ENCODE measurements around the gene CAMTA1. TPM values are rescaled to one million over a fixed set of nuclear protein-coding genes. Genes with fewer than 3 reads are reported as not detected.

The CAMTA1 gene
- total RNA-seq, 1 experiment from 2014 or later: 82.2 TPM

DNA sequence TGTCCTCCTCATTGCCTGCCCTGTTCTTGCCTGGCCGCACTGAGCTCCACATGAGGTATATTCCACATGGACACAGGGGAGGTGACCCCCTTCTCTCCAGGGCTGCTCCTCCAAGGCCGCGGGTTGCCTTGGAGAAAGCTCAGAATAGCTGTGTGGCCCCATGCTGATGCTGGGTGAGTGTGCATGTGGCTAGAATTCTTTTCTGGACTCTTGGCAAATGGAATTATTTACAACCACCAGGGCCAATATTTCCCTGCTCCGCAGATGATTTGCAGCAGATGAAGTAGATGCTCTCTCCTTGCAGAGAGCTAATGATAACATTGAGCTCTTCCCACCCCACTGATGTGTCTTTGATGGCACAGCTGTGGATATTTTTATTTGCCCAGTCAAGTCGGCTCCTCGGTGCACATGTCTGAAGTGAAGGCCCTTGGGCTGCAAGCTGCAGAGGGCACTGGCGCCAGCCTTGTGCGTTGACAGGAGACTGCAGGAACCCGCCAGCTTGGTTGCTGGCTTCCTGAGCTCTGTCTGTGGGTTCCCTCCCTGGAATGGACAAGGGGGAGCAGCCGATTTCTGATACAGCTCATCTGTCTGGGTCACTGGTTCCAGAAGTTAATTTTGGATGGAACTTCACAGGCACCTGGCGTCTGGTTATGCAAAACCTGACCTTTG is 581.2 kb downstream of the CAMTA1 start:
- POLR2A ChIA-PET: no interaction called here
- Histone ChIP-seq H3K4me1 (ENCODE audit: control insufficient read depth, insufficient read depth, low read length) (no peaks in the 10 kb centered on the region), H3K27me3 (ENCODE audit: control insufficient read depth, insufficient read depth, low read length) (no peaks in the 10 kb centered on the region), H3K36me3 (ENCODE audit: control insufficient read depth, insufficient read depth, low read length) (no peaks in the 10 kb centered on the region), H3K27ac (ENCODE audit: low read length) (no peak overlapping the region), H3K4me3 (ENCODE audit: low read depth in 2 of 2, low read length in 2 of 2) (no peak overlapping the region), H3K9me3 (ENCODE audit: control insufficient read depth, insufficient read depth, low read depth, low read length) (no peaks in the 10 kb centered on the region)
- no peak for ATAC-seq
- CTCF ChIA-PET: no interaction called here
- in situ Hi-C loops (cut with HindIII; ENCODE audit: low pct_unique_long_range_greater_than_20kb, low sequenced_read_pairs) (no loop called here), intact Hi-C loops (cut with micrococcal nuclease; ENCODE audit: unreplicated experiment) (no loop called here)
- no peak for DNase-seq (ENCODE audit: low read depth, low spot score)
- TF ChIP-seq TCF7L2 (IDR thresholded peaks at IDR 0.05; ENCODE audit: low read depth, low read length) (no peak), SIN3A (IDR thresholded peaks at IDR 0.05; ENCODE audit: borderline replicate concordance, insufficient read depth, low read depth, low read length) (no peak), POLR2AphosphoS5 (IDR thresholded peaks at IDR 0.05; ENCODE audit: low read depth, low read length) (no peak)
- TF ChIP-seq, protein P1, sequence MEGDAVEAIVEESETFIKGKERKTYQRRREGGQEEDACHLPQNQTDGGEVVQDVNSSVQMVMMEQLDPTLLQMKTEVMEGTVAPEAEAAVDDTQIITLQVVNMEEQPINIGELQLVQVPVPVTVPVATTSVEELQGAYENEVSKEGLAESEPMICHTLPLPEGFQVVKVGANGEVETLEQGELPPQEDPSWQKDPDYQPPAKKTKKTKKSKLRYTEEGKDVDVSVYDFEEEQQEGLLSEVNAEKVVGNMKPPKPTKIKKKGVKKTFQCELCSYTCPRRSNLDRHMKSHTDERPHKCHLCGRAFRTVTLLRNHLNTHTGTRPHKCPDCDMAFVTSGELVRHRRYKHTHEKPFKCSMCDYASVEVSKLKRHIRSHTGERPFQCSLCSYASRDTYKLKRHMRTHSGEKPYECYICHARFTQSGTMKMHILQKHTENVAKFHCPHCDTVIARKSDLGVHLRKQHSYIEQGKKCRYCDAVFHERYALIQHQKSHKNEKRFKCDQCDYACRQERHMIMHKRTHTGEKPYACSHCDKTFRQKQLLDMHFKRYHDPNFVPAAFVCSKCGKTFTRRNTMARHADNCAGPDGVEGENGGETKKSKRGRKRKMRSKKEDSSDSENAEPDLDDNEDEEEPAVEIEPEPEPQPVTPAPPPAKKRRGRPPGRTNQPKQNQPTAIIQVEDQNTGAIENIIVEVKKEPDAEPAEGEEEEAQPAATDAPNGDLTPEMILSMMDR (IDR thresholded peaks at IDR 0.05): no peak
- TF ChIP-seq, protein P2, sequence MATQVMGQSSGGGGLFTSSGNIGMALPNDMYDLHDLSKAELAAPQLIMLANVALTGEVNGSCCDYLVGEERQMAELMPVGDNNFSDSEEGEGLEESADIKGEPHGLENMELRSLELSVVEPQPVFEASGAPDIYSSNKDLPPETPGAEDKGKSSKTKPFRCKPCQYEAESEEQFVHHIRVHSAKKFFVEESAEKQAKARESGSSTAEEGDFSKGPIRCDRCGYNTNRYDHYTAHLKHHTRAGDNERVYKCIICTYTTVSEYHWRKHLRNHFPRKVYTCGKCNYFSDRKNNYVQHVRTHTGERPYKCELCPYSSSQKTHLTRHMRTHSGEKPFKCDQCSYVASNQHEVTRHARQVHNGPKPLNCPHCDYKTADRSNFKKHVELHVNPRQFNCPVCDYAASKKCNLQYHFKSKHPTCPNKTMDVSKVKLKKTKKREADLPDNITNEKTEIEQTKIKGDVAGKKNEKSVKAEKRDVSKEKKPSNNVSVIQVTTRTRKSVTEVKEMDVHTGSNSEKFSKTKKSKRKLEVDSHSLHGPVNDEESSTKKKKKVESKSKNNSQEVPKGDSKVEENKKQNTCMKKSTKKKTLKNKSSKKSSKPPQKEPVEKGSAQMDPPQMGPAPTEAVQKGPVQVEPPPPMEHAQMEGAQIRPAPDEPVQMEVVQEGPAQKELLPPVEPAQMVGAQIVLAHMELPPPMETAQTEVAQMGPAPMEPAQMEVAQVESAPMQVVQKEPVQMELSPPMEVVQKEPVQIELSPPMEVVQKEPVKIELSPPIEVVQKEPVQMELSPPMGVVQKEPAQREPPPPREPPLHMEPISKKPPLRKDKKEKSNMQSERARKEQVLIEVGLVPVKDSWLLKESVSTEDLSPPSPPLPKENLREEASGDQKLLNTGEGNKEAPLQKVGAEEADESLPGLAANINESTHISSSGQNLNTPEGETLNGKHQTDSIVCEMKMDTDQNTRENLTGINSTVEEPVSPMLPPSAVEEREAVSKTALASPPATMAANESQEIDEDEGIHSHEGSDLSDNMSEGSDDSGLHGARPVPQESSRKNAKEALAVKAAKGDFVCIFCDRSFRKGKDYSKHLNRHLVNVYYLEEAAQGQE (IDR thresholded peaks at IDR 0.05; ENCODE audit: insufficient read depth in 1 of 2, low read depth in 2 of 2, low read length in 1 of 2): no peak
- BruUV-seq (replicated peaks): no TSS peak

DNA sequence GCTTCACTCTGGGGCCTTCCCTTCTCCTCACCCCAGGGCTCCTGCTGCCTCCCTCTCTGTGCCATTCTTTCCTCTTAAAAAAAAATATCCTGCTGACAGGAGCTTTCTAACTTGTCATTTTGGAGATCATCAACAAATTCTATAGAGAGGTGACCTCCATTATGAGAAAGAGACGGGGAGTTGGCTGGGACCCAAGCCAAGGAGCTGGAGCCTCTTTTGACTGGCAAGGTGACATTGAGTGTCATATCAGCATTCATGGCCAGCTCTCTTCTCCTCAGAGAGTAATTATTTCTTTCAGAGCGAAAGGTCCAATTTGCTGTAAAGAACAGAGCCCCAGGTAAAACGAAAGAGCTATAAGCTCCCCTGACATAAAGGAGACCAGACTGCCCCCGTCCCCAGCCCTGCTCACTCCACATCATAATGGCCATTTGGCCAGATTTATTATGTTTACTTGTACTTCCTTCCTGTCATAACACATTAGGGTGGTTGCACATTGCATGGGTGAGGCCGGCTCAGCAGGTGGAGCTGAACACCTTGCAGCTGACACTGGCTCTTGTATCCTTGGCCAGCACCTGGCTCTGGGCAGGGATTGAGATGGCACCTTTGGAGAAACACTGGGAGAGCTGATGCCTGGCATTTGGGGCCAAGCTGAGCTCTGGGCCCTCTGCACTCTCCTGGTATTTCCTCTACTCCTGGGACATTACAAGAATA is 581.9 kb downstream of the CAMTA1 start:
- BruUV-seq (replicated peaks): no TSS peak

More for the DNA sequence above, 581.9 kb downstream of the CAMTA1 start:
- Histone ChIP-seq H3K27ac (ENCODE audit: low read length) (no peak overlapping the region), H3K4me1 (ENCODE audit: control insufficient read depth, insufficient read depth, low read length) (no peaks in the 10 kb centered on the region), H3K27me3 (ENCODE audit: control insufficient read depth, insufficient read depth, low read length) (no peaks in the 10 kb centered on the region), H3K36me3 (ENCODE audit: control insufficient read depth, insufficient read depth, low read length) (no peaks in the 10 kb centered on the region), H3K9me3 (ENCODE audit: control insufficient read depth, insufficient read depth, low read depth, low read length) (no peaks in the 10 kb centered on the region), H3K4me3 (ENCODE audit: low read depth in 2 of 2, low read length in 2 of 2) (no peak overlapping the region)
- in situ Hi-C loops (cut with HindIII; ENCODE audit: low pct_unique_long_range_greater_than_20kb, low sequenced_read_pairs) (no loop called here), intact Hi-C loops (cut with micrococcal nuclease; ENCODE audit: unreplicated experiment) (no loop called here)
- CTCF ChIA-PET: no interaction called here
- TF ChIP-seq, protein P2 (IDR thresholded peaks at IDR 0.05; ENCODE audit: insufficient read depth in 1 of 2, low read depth in 2 of 2, low read length in 1 of 2): no peak
- TF ChIP-seq, protein P1 (IDR thresholded peaks at IDR 0.05): no peak
- TF ChIP-seq TCF7L2 (IDR thresholded peaks at IDR 0.05; ENCODE audit: low read depth, low read length) (no peak), POLR2AphosphoS5 (IDR thresholded peaks at IDR 0.05; ENCODE audit: low read depth, low read length) (no peak), SIN3A (IDR thresholded peaks at IDR 0.05; ENCODE audit: borderline replicate concordance, insufficient read depth, low read depth, low read length) (no peak)
- POLR2A ChIA-PET: no interaction called here
- DNase-seq (ENCODE audit: low read depth, low spot score) (no peak), ATAC-seq (no peak)
